A549 treated with CORT108297 at 1 μM for 4 hours (cell line): ENCODE data around the gene MIER2. TPM values are rescaled to one million over a fixed set of nuclear protein-coding genes. Genes with fewer than 3 reads are reported as not detected.

Experiments
- total RNA-seq: library from RNA; stranded (reverse); fragments of 200-300 nt; extraction: Qiagen RNA extraction; gene quantifications from 5 replicates; pipeline ENCODE4 v1.2.3, GENCODE V29; 2022

The MIER2 gene, protein sequence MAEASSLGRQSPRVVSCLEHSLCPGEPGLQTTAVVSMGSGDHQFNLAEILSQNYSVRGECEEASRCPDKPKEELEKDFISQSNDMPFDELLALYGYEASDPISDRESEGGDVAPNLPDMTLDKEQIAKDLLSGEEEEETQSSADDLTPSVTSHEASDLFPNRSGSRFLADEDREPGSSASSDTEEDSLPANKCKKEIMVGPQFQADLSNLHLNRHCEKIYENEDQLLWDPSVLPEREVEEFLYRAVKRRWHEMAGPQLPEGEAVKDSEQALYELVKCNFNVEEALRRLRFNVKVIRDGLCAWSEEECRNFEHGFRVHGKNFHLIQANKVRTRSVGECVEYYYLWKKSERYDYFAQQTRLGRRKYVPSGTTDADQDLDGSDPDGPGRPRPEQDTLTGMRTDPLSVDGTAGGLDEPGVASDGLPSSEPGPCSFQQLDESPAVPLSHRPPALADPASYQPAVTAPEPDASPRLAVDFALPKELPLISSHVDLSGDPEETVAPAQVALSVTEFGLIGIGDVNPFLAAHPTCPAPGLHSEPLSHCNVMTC
- 14.9 to 22.8 TPM (median 21.9 TPM) in 5 replicates for total RNA-seq

DNA sequence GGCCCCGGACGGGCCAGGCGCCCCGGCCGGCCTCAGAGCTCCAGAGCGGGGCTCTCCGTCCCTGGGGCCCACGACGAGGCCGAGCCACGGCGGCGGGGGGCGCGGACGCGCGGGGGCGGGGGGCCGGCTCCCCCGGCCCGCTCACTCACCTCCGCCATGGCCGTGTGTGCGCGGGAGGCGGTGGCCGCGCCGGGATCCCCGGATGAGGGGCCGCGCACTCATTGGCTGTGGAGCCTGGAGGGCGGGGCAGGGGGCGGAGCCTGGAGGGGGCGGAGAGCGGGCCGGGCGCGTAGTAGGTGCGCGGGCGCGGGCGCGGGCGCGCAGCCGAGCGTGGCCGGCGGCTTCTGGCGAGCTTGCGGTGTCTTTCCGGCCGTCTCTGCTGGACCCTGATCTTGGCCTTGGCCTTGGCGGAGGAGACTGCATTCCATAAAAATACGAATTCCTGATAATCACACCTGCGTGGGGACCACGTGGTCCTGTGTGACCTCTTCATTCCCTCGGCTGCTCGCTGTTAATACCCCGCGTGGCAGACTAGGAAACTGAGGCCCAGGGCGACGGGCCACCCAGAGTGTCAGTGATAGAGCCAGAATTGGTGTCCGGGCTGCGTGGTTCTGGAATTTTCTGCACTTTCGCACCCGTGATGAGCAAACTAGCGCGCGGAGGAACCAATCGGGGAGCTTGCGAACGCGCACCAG, at the start of gene MIER2:
TSS of gene MIER2 (minus strand) at position 172 of the 695 bp plus-strand sequence. CDS start at position 158, 14 bp downstream.

DNA sequence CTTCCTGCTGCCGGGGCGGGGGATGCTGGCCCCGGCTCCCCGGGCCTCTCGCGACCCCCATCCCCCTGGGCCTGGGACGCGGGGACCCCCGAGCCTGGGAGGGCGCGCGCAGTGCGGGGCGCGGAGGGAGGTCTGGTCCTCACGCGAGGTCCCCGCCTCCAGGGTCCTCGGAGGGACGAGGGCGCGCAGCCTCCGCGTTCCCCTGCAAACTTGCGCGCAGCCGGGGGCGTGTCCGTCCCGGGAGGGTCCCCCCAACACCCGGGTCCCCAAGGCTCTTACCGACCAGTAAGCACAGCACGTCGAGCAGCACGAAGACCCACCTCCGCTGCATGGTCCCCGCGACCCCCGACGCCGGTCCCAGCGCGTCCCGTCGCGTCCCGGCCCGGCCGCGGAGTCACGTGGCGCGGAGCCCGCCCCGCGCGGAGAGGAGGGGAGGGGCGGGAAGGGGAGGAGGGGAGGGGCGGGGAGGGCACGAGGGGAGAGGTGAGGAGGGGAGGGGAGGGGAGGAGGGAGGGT, 53.5 kb downstream of the MIER2 start, which contains the start of gene PLPP2:
TSS of gene PLPP2 (minus strand) at position 398 of the 516 bp plus-strand sequence. CDS start at position 331, 67 bp downstream.

Other genes with a start within 250 kb of the MIER2 start
- gene OR4F17, start 237.7 kb downstream of the MIER2 start, total RNA-seq = not detected in 5 replicates
- 78.6 to 117 TPM (median 112 TPM) in 5 replicates for gene PLPP2, start 53.4 kb downstream of the MIER2 start, total RNA-seq
- gene C2CD4C, start 64.4 kb upstream of the MIER2 start, total RNA-seq = 0.25 to 0.59 TPM (median 0.54 TPM) in 5 replicates
- 0.52 to 1.4 TPM (median 1.1 TPM) in 5 replicates for gene SHC2, start 116.2 kb upstream of the MIER2 start, total RNA-seq
- 0.23 to 0.39 TPM (median 0.33 TPM) in 5 replicates for gene MADCAM1, start 151.7 kb upstream of the MIER2 start, total RNA-seq
- 8.1 to 17.5 TPM (median 17.2 TPM) in 5 replicates for gene TPGS1, start 162.7 kb upstream of the MIER2 start, total RNA-seq
- gene CDC34, start 187.0 kb upstream of the MIER2 start, total RNA-seq = 67.1 to 108 TPM (median 103 TPM) in 5 replicates
- 0.15 to 0.57 TPM (median 0.36 TPM) in 5 replicates for gene GZMM, start 199.3 kb upstream of the MIER2 start, total RNA-seq
- 715 to 760 TPM (median 743 TPM) in 5 replicates for gene BSG, start 227.8 kb upstream of the MIER2 start, total RNA-seq
- gene HCN2, start 245.1 kb upstream of the MIER2 start, total RNA-seq = 27.2 to 45.0 TPM (median 40.3 TPM) in 5 replicates